AML-193 (cell line): ENCODE results near the gene DNAJB1.
"Not testable (repeated sequence)": the region's sequence is repeated elsewhere in the genome, so short reads cannot be mapped to it uniquely, and the experiment has no call there.

Experiments used
- DNase-seq, 2 experiments: peaks; one replicate each; lab custom pipeline; 2025; lab: John Stamatoyannopoulos, UW

The DNAJB1 gene

GRCh38 chr19:14553042-14553938 lies 35.1 kb upstream of the DNAJB1 start:
- no peak for DNase-seq

- DNase-seq, result not testable (repeated sequence)
Observed at GRCh38 chr19:14552006-14552360, 33.8 kb upstream of the DNAJB1 start.

GRCh38 chr19:14551134-14552005 lies 33.2 kb upstream of the DNAJB1 start:
- peak; percentile 45 to 67 for DNase-seq

GRCh38 chr19:14550201-14550754 lies 32.1 kb upstream of the DNAJB1 start:
- no peak for DNase-seq

- no peak for DNase-seq
Observed at GRCh38 chr19:14545716-14546082, 27.5 kb upstream of the DNAJB1 start.

DNA sequence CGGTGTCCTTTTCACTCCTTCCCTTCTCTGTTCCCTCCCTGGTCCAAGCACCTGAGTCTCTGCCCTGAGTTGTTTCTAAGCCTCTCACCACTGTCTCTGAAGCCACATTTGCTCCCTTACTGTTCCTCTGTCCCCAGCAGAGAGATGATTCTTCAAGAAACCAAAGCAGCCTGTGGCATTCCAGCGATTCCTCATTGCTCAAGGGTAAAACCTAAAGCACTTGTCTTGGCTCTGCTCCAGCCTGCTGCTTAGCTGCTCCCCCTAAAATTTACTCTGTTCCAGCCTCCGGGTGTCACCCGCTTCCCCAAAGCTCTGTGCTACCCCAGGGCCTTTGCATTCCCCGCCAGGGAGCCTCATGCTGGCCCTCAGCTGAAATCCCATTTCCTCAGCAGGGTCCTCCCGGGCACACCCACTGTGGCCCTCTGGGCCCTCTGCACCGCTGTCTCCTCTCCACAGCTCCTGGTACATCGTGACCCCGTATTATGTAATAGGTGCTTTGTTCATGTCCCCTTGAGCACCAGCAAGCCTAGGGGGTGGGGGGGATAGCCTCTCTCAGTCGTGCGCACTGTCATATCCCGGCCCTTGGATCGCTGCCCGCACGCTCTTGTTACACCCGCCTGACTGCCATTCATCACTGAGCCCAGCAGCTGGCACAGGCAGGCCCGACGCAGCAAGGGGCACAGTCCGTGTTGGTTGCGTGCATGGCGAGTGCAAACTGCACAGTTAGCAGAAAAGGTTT lies 26.9 kb upstream of the DNAJB1 start:
- DNase-seq, result no peak

DNA sequence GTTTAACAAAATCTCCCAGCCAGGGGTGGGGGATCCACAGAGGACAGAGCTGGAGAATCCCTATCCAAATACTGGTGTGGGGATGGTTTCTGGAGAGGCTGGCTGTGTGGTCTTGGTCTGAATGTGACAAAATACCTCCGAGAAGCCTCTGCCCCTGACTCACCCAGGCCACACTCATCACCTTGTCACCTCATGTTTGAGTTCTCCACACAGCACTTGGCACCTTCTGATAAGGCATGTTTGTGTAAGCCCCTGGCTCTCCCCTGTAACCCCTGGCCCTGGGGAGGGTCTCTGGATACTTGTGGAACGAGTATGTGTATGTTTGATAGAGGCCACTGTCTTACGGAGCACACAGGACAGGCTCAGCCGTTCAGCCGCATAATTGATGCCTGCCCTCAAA lies 25.9 kb upstream of the DNAJB1 start:
- DNase-seq, result no peak

- DNase-seq, result no peak
Observed at GRCh38 chr19:14542711-14543328, 24.6 kb upstream of the DNAJB1 start.

DNA sequence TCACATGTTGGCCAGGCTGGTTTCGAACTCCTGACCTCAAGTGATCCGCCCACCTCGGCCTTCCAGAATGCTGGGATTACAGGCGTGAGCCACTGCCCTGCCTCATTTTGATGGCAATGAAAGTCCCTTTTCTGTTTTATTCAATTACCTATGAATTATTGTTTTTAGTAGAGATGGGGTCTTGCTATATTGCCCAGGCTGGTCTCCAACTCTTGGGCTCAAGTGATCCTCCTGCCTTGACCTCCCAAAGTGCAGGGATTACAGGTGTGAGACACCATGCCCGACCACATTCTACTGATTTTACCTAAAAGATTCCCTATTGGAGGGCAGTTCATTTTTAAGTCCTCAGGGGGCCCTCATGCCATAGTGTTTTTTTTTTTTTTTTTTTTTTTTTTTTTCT lies 23.8 kb upstream of the DNAJB1 start:
- not testable (repeated sequence) for DNase-seq

DNA sequence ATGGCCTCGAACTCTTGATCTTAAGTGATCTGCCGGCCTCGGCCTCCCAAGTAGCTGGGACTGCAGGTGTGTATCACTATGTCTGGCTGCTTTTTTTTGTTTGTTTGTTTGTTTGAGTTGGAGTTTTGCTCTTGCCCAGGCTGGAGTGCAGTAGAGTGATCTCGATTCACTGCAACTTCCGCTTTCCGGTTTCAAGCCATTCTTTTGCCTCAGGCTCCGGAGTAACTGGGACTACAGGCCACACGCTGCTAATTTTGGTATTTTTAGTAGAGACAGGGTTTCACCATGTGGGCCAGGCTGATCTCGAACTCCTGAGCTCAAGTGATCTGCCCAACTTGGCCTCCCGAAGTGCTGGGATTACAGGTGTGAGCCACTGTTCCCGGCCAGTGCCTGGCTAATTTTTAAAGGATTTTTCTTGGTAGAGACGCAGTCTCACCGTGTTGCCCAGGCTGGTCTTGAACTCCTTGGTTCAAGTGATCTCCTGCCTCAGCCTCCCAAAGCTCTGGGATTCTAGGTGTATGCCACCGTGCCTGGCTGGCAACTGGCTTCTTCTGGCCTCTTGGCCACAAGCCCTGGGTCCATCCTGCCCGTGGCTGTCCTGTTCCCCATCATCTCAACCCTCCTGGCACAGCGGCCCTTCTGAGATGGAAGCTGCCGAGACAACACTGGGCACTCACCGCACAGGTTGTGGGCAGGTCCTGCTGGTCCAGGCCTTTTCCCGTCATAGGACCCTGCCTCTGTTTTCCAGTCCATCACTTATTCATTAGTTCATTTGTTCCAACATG lies 22.7 kb upstream of the DNAJB1 start:
- no peak for DNase-seq

DNA sequence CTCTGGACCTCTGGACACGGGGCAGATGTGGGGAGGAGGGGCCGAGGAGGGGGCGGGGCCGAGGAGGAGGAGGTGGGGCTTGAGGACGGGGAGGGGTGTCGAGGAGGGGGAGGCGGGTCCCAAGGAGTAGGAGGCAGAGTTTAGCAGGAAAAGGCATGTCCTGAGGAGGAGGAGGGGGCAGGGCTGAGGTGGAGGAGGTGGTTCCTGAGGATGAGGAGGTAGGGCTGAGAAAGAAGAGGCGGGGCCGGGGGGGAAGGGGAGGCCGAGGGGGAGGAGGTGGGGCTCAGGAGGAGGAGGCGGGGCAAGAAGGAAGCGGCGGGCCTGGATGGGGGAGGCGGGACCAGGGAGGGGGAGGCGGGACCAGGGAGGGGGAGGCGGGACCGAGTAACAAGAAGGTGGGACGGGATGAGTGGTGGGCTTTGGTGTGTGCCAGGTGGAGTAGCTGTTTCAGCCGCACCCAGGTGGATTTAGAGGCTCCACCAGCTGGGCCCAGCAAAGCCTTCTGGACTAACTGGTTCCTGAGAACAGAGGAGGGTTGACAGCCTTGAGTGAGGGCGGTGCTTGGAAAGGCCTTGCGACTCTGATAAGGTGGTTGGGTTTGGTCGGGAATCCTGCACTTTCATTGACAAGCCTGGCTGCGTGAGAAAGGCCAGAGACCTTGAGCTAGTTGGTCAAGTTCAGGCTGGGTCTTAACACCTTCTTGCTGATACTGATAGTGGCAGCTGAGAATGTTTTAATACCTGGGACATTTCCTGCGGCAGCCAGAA lies 18.9 kb upstream of the DNAJB1 start:
- DNase-seq, result no peak

- no peak for DNase-seq
Observed at GRCh38 chr19:14533450-14533849, 15.3 kb upstream of the DNAJB1 start.

DNA sequence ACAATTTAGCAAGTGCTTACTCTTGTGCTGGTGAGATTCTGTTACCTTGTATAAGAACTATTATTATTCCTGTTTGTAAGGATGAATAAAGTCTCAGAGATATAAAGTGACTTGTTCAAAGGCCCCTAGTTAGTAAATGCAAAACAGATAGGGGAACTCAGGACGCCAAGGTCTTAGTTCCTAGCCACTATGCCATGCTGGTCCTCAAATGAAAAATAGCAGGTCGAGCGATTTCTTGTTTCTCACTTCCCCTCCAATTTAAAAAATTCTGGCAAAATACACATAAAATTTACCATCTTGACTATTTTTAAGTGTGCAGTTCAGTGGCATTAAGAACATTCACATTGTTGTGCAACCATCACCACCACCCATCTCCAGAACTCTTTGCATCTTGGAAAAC lies 12.3 kb upstream of the DNAJB1 start:
- DNase-seq, result no peak

DNA sequence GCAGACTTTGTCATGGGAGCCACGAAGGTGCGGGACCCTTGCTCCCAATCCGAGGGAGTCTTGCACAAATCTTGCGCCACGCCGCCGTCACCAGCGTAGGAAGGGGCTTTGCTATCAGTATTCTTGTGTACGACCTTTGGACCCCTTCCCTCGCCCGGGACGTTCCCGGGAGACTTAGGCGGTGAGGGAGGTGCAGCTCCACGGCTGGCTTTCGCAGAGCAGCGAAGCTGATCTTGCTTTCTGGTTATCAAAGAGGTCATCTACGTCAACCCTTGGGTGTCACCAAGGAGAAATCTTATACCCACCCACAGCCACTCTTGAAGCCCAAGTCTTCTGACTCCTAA lies 11.8 kb upstream of the DNAJB1 start:
- DNase-seq, result no peak

GRCh38 chr19:14529254-14530004 lies 11.2 kb upstream of the DNAJB1 start, which contains the start of gene TECR:
Gene TECR, plus strand, starts transcription at chr19:14529594. Its CDS starts 103 bp downstream, at chr19:14529697.
- peak; percentile 98 to 99 for DNase-seq

DNA sequence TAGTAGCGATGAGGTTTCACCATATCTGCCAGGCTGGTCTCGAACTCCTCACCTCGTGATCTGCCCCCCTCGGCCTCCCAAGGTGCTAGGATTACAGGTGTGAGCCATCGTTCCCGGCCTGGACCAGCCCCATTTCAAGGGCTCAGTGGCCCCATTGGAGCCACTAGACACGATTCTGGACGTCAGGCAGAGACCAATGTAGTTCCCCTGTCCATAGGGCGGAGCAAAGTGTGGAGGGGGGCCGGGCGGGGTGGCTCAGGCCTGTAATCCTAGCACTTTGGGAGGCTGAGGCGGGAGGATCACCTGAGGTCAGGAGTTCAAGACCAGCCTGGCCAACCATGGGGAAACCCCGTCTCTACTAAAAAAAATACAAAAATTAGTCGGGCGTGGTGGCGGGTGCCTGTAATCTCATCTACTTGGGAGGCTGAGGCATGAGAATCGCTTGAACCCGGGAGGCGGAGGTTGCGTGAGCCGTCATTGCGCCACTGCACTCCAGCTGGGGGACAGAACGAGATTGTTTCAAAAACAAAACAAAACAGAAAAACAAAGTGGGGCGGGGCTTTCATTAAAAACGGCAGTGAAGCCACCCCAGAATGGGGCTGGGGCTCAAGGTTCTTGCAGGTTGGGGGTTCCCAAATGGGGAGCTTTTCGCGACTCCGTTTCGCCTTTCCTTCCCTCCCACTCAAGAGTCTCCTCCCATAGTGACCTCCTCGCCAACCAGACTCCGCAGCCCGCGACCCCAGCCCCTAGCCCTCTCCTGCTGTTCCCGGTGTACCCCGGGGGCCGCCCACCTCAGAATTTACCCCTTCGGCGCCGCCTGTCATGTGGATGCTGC lies 10.4 kb upstream of the DNAJB1 start:
- no peak for DNase-seq

DNA sequence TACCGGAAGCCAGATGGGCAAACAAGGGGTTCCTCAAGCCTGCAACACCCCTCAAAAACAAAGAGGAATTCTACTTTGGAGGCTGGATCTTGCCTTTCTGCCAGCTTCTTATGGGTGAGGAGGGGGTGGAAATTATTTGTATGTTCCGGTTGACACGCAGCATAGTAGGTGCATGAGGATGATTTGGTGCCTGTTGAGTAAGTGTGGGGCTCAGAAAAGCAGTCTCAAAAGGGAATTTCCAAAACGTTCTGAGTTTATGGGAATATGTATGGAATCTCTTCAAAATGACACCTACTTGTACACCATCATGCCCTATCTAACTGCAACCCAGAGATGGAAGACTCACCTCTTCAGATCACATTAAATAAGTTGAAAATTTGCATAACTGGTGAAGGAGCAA lies 8.2 kb upstream of the DNAJB1 start:
- no peak for DNase-seq

DNA sequence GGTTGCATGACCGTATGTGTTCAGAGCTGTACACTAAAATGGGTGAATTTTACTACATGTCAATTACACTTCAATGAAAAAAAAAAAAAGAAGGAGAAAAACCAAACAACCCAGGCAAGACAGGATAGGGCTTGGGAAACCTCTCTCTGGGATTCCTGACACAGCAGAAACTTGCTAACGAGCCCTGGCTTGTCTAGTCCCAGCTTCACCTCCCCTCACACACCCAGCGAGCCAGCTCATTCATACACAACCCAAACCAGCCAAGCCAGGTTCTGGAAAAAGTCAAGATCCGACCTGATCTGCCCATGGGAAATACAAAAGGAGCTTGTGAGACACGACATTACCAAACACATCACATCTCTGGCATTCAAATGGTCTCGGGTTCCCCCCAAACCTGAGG lies 7.5 kb upstream of the DNAJB1 start:
- DNase-seq, result no peak
